ENCODE results near the gene SMDT1. TPM values are rescaled to one million over a fixed set of nuclear protein-coding genes. Genes with fewer than 3 reads are reported as not detected.

SMDT1 gene
- total and polyA plus RNA-seq, 9 of the 15 experiments (the other 6 are each of a cell fraction or from before 2014, with no cell fraction given): 7.9 to 65.2 (median 14.3) TPM

- TF ChIP-seq, protein P1, sequence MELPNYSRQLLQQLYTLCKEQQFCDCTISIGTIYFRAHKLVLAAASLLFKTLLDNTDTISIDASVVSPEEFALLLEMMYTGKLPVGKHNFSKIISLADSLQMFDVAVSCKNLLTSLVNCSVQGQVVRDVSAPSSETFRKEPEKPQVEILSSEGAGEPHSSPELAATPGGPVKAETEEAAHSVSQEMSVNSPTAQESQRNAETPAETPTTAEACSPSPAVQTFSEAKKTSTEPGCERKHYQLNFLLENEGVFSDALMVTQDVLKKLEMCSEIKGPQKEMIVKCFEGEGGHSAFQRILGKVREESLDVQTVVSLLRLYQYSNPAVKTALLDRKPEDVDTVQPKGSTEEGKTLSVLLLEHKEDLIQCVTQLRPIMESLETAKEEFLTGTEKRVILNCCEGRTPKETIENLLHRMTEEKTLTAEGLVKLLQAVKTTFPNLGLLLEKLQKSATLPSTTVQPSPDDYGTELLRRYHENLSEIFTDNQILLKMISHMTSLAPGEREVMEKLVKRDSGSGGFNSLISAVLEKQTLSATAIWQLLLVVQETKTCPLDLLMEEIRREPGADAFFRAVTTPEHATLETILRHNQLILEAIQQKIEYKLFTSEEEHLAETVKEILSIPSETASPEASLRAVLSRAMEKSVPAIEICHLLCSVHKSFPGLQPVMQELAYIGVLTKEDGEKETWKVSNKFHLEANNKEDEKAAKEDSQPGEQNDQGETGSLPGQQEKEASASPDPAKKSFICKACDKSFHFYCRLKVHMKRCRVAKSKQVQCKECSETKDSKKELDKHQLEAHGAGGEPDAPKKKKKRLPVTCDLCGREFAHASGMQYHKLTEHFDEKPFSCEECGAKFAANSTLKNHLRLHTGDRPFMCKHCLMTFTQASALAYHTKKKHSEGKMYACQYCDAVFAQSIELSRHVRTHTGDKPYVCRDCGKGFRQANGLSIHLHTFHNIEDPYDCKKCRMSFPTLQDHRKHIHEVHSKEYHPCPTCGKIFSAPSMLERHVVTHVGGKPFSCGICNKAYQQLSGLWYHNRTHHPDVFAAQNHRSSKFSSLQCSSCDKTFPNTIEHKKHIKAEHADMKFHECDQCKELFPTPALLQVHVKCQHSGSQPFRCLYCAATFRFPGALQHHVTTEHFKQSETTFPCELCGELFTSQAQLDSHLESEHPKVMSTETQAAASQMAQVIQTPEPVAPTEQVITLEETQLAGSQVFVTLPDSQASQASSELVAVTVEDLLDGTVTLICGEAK (IDR thresholded peaks at IDR 0.05): peak; percentile 45; the same call in 1 of the 2 replicates
- TF ChIP-seq, protein P1 (CRISPR knock-in tag; IDR thresholded peaks at IDR 0.05): no peak
- TF ChIP-seq, protein P2, sequence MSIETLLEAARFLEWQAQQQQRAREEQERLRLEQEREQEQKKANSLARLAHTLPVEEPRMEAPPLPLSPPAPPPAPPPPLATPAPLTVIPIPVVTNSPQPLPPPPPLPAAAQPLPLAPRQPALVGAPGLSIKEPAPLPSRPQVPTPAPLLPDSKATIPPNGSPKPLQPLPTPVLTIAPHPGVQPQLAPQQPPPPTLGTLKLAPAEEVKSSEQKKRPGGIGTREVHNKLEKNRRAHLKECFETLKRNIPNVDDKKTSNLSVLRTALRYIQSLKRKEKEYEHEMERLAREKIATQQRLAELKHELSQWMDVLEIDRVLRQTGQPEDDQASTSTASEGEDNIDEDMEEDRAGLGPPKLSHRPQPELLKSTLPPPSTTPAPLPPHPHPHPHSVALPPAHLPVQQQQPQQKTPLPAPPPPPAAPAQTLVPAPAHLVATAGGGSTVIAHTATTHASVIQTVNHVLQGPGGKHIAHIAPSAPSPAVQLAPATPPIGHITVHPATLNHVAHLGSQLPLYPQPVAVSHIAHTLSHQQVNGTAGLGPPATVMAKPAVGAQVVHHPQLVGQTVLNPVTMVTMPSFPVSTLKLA (conservative IDR thresholded peaks at IDR 0.05): peak in 1 of 2 experiments; percentile 24; a peak in 2 of 4 replicates
- TF ChIP-seq KDM4B (IDR thresholded peaks at IDR 0.05; ENCODE audit: borderline replicate concordance in 2 of 2, low read depth in 1 of 2): no peak
- TF ChIP-seq ZNF134 (CRISPR knock-in tag; conservative IDR thresholded peaks at IDR 0.05): no peak
- TF ChIP-seq MYNN (IDR thresholded peaks at IDR 0.05): 0 out of 2 replicates have a peak, but pooled peaks have one; percentile 35
- TF ChIP-seq MYNN (CRISPR knock-in tag; IDR thresholded peaks at IDR 0.05): no peak
- 0 out of 2 replicates have a peak, but pooled peaks have one; percentile 20 for TF ChIP-seq GABPA (tag; conservative IDR thresholded peaks at IDR 0.05; ENCODE audit: low read depth)
- peak; percentile 88; the same call in 1 of the 2 replicates for TF ChIP-seq PHF8 (IDR thresholded peaks at IDR 0.05; ENCODE audit: borderline replicate concordance, low read length)
- TF ChIP-seq GABPB1 (CRISPR knock-in tag; IDR thresholded peaks at IDR 0.05): peak; percentile 71
- no peak for TF ChIP-seq RBM25 (IDR thresholded peaks at IDR 0.05; ENCODE audit: low read depth, low read length, severe bottlenecking)
- TF ChIP-seq PRDM10 (IDR thresholded peaks at IDR 0.05; ENCODE audit: partially characterized antibody): peak; percentile 37
Measured at GRCh38 chr22:42070517-42071422, 8.7 kb upstream of the SMDT1 start, which contains the start of gene NAGA (continued).

Measured in K562 (cell line).